ENCODE data around the gene TEX35. TPM values are rescaled to one million over a fixed set of nuclear protein-coding genes. Genes with fewer than 3 reads are reported as not detected.

Gene TEX35
- total RNA-seq, 6 experiments from 2014 or later, result 0.10 TPM; not detected in 5

GRCh38 chr1:178538192-178538916 is 25.4 kb downstream of the TEX35 start:
- peak; percentile 81 for DNase-seq
- Mint-ChIP-seq H3K4me1 (ENCODE audit: low read depth) (peaks cover 71% of the 10 kb centered on the region), H3K9me3 (no peaks in the 10 kb centered on the region), H3K27me3 (ENCODE audit: insufficient read depth) (no peaks in the 10 kb centered on the region), H3K4me3 (peak overlapping the region; percentile 38), H3K36me3 (ENCODE audit: low read depth) (no peaks in the 10 kb centered on the region), H3K27ac (peak overlapping the region; percentile 96)
- TF ChIP-seq, protein P1, sequence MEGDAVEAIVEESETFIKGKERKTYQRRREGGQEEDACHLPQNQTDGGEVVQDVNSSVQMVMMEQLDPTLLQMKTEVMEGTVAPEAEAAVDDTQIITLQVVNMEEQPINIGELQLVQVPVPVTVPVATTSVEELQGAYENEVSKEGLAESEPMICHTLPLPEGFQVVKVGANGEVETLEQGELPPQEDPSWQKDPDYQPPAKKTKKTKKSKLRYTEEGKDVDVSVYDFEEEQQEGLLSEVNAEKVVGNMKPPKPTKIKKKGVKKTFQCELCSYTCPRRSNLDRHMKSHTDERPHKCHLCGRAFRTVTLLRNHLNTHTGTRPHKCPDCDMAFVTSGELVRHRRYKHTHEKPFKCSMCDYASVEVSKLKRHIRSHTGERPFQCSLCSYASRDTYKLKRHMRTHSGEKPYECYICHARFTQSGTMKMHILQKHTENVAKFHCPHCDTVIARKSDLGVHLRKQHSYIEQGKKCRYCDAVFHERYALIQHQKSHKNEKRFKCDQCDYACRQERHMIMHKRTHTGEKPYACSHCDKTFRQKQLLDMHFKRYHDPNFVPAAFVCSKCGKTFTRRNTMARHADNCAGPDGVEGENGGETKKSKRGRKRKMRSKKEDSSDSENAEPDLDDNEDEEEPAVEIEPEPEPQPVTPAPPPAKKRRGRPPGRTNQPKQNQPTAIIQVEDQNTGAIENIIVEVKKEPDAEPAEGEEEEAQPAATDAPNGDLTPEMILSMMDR (IDR thresholded peaks at IDR 0.05), result no peak

DNA sequence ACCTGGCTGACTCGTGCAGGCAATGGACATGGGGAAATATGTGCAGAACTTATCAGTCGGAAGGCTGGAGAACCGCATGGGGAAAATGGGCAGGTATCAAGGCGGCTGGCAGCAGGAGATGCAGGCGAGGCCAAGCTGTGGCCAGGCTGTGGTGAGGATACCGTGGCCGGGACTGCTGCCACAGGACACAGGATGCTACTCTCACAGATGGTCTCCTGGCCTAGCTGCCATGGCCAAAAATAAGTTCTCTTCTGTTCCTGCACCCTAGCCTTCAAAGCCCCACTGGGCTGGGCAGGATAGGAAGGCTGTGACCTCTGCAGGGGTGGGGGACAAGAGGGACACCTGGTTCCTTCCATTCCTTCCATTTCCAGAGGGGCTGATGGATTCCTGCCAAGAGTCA is 26.4 kb downstream of the TEX35 start:
- H3K9me3 Mint-ChIP-seq, result no peaks in the 10 kb centered on the region
- H3K27ac Mint-ChIP-seq, result peak overlapping the region; percentile 96; the same call in 1 of the 2 replicates
- no peaks in the 10 kb centered on the region for H3K27me3 Mint-ChIP-seq (ENCODE audit: insufficient read depth)
- H3K4me1 Mint-ChIP-seq (ENCODE audit: low read depth), result peaks cover 79% of the 10 kb centered on the region
- TF ChIP-seq, protein P1 (IDR thresholded peaks at IDR 0.05), result no peak
- 0 out of 2 replicates have a peak, but pooled peaks cover 3% of the 10 kb centered on the region for H3K36me3 Mint-ChIP-seq (ENCODE audit: low read depth)
- H3K4me3 Mint-ChIP-seq, result peak overlapping the region; percentile 38
- no peak for DNase-seq

- Mint-ChIP-seq H3K4me3 (peak overlapping the region; percentile 29), H3K27me3 (ENCODE audit: insufficient read depth) (no peaks in the 10 kb centered on the region), H3K27ac (peak overlapping the region; percentile 65), H3K4me1 (ENCODE audit: low read depth) (peaks cover 88% of the 10 kb centered on the region), H3K36me3 (ENCODE audit: low read depth) (peaks cover 12% of the 10 kb centered on the region), H3K9me3 (no peaks in the 10 kb centered on the region)
- DNase-seq, result no peak
- TF ChIP-seq, protein P1 (IDR thresholded peaks at IDR 0.05), result no peak
These were observed 27.3 kb downstream of the TEX35 start for GRCh38 chr1:178540204-178540603.

DNA sequence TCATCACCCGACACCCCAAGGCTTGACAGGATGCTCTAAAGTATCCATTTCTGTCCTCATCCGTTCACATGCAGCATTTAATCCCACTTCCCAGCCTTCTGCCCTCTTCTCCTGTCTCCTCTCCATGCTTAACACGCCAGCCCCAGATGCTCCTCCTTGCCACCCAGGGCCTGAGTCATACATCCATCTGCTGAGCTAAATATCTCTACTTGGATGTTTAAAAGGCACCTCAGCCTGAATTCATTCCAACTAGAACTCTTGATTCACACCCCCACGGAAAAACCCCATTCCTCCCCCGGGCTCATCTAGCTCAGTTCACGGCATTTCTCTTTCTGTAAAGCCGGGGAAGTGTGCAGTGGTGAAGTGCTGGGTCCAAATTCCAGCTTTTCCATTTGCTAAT is 27.7 kb downstream of the TEX35 start:
- TF ChIP-seq, protein P1 (IDR thresholded peaks at IDR 0.05), result no peak
- peaks cover 92% of the 10 kb centered on the region for H3K4me1 Mint-ChIP-seq (ENCODE audit: low read depth)
- H3K27ac Mint-ChIP-seq, result peak overlapping the region; percentile 65
- DNase-seq, result peak; percentile 86
- no peaks in the 10 kb centered on the region for H3K27me3 Mint-ChIP-seq (ENCODE audit: insufficient read depth)
- H3K9me3 Mint-ChIP-seq, result no peaks in the 10 kb centered on the region
- H3K4me3 Mint-ChIP-seq, result peak overlapping the region; percentile 29
- H3K36me3 Mint-ChIP-seq (ENCODE audit: low read depth), result peaks cover 16% of the 10 kb centered on the region

GRCh38 chr1:178541379-178541778 is 28.5 kb downstream of the TEX35 start:
- Mint-ChIP-seq H3K36me3 (ENCODE audit: low read depth) (peaks cover 23% of the 10 kb centered on the region), H3K9me3 (no peaks in the 10 kb centered on the region), H3K27ac (peak overlapping the region; percentile 87), H3K4me1 (ENCODE audit: low read depth) (peaks cover 90% of the 10 kb centered on the region), H3K27me3 (ENCODE audit: insufficient read depth) (no peaks in the 10 kb centered on the region), H3K4me3 (peak overlapping the region; percentile 94)
- TF ChIP-seq, protein P1 (IDR thresholded peaks at IDR 0.05), result no peak
- DNase-seq, result no peak

Measured in HFFc6 (cell line).